ENCODE measurements around the gene RSPO4. TPM values are rescaled to one million over a fixed set of nuclear protein-coding genes. Genes with fewer than 3 reads are reported as not detected.
"Not testable (repeated sequence)": the region's sequence is repeated elsewhere in the genome, so short reads cannot be mapped to it uniquely, and the experiment has no call there.

Gene RSPO4
- total RNA-seq, 2 experiments from 2014 or later, result not detected

DNA sequence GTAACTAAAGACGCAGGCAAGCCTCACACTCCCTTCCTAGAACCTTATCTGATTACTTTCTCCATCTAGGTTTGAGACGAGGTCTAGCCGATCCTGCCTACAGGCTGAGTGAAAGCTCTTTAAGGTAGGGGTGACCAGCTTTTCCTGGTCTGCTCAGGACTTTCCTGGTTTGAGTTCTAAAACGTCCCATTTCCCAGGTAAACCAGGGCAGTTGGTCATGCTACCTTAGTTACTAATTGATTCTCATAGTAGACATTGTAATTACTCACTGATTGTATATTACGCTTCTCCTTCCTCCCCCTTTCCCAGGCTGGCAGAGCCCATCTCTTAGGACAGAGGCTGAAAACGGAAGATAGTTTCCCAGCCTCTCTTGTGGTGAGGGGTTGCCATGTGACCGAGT is 27.9 kb upstream of the RSPO4 start:
- Histone ChIP-seq H2AFZ (ENCODE audit: low read length) (no peak overlapping the region), H3K9me2 (ENCODE audit: insufficient read depth, low read length) (no peaks in the 10 kb centered on the region), H4K20me1 (ENCODE audit: insufficient read depth, low read length) (no peaks in the 10 kb centered on the region), H3K4me1 (ENCODE audit: insufficient read depth, low read length, poor library complexity, severe bottlenecking) (peaks cover 16% of the 10 kb centered on the region), H3K27ac (ENCODE audit: low read depth, low read length, poor library complexity, severe bottlenecking) (no peak overlapping the region), H3K79me2 (ENCODE audit: insufficient read depth, low read depth, low read length) (no peaks in the 10 kb centered on the region), H3K4me2 (ENCODE audit: low read length) (no peak overlapping the region), H3K36me3 (ENCODE audit: insufficient read depth, low read length) (no peaks in the 10 kb centered on the region), H3K9me3 (ENCODE audit: low read length) (no peaks in the 10 kb centered on the region), H3K4me3 (ENCODE audit: low read depth, low read length, poor library complexity, severe bottlenecking) (no peak overlapping the region)
- intact Hi-C loops (cut with micrococcal nuclease; ENCODE audit: unreplicated experiment), result no loop called here
- no peak for DNase-seq (ENCODE audit: low spot score)
- TF ChIP-seq, protein P1, sequence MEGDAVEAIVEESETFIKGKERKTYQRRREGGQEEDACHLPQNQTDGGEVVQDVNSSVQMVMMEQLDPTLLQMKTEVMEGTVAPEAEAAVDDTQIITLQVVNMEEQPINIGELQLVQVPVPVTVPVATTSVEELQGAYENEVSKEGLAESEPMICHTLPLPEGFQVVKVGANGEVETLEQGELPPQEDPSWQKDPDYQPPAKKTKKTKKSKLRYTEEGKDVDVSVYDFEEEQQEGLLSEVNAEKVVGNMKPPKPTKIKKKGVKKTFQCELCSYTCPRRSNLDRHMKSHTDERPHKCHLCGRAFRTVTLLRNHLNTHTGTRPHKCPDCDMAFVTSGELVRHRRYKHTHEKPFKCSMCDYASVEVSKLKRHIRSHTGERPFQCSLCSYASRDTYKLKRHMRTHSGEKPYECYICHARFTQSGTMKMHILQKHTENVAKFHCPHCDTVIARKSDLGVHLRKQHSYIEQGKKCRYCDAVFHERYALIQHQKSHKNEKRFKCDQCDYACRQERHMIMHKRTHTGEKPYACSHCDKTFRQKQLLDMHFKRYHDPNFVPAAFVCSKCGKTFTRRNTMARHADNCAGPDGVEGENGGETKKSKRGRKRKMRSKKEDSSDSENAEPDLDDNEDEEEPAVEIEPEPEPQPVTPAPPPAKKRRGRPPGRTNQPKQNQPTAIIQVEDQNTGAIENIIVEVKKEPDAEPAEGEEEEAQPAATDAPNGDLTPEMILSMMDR (conservative IDR thresholded peaks at IDR 0.05; ENCODE audit: low read length), result no peak
- no peak for TF ChIP-seq EZH2phosphoT487 (IDR thresholded peaks at IDR 0.05; ENCODE audit: borderline replicate concordance, low read depth, low read length)
- ChIA-PET POLR2A (no interaction called here), CTCF (ENCODE audit: unreplicated experiment) (no interaction called here)
- no TSS peak for BruUV-seq (replicated peaks)

DNA sequence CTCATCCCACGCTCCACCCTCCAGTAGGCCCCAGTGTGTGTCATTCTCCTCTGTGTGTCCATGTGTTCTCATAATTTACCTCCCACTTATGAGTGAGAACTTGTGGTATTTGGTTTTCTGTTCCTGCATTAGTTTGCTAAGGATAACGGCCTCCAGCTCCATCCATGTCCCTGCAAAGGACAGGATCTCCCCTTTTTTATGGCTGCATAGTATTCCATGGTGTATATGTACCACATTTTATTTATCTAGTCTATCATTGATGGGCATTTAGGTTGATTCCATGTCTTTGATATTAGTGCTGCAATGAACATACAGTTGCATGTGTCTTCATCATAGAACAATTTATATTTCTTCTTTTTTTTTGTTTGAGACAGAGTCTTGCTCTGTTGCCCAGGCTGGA is 24.1 kb upstream of the RSPO4 start:
- H4K20me1 ChIP-seq (ENCODE audit: insufficient read depth, low read length); POLR2A ChIA-PET; H3K4me3 ChIP-seq (ENCODE audit: low read depth, low read length, poor library complexity, severe bottlenecking); intact Hi-C loops (cut with micrococcal nuclease; ENCODE audit: unreplicated experiment); H3K4me2 ChIP-seq (ENCODE audit: low read length); H3K36me3 ChIP-seq (ENCODE audit: insufficient read depth, low read length); H2AFZ ChIP-seq (ENCODE audit: low read length); H3K79me2 ChIP-seq (ENCODE audit: insufficient read depth, low read depth, low read length); H3K27ac ChIP-seq (ENCODE audit: low read depth, low read length, poor library complexity, severe bottlenecking); H3K9me2 ChIP-seq (ENCODE audit: insufficient read depth, low read length); CTCF ChIA-PET (ENCODE audit: unreplicated experiment); DNase-seq (ENCODE audit: low spot score); H3K4me1 ChIP-seq (ENCODE audit: insufficient read depth, low read length, poor library complexity, severe bottlenecking); BruUV-seq (replicated peaks); H3K9me3 ChIP-seq (ENCODE audit: low read length): not testable (repeated sequence)

DNA sequence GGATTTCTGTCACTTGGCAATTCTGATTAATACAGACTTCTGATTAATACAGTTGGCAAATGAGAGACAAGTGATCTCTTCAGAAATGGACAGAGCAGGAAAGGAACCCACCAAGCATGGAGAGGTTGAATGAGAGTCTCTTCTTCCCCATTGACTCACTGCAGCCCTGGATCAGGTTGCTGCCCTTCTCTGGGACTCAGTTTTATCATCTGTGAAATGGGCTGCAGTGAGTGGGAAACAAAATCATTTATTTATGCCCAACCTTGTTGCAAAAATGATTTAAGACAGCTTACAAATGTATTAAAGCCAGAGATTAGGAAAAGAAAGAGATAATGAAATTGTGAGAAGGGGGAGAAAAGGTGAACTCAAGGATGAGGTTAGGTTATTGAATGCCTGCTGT is 20.8 kb upstream of the RSPO4 start:
- Histone ChIP-seq H3K27ac (ENCODE audit: low read depth, low read length, poor library complexity, severe bottlenecking) (no peak overlapping the region), H3K79me2 (ENCODE audit: insufficient read depth, low read depth, low read length) (no peaks in the 10 kb centered on the region), H4K20me1 (ENCODE audit: insufficient read depth, low read length) (no peaks in the 10 kb centered on the region), H3K9me2 (ENCODE audit: insufficient read depth, low read length) (no peaks in the 10 kb centered on the region), H2AFZ (ENCODE audit: low read length) (no peak overlapping the region), H3K9me3 (ENCODE audit: low read length) (no peaks in the 10 kb centered on the region), H3K36me3 (ENCODE audit: insufficient read depth, low read length) (no peaks in the 10 kb centered on the region), H3K4me1 (ENCODE audit: insufficient read depth, low read length, poor library complexity, severe bottlenecking) (peaks cover 4% of the 10 kb centered on the region), H3K4me2 (ENCODE audit: low read length) (no peak overlapping the region), H3K4me3 (ENCODE audit: low read depth, low read length, poor library complexity, severe bottlenecking) (no peak overlapping the region)
- intact Hi-C loops (cut with micrococcal nuclease; ENCODE audit: unreplicated experiment), result no loop called here
- CTCF ChIA-PET (ENCODE audit: unreplicated experiment), result no interaction called here
- POLR2A ChIA-PET, result no interaction called here
- TF ChIP-seq EZH2phosphoT487 (IDR thresholded peaks at IDR 0.05; ENCODE audit: borderline replicate concordance, low read depth, low read length), result no peak
- TF ChIP-seq, protein P1 (conservative IDR thresholded peaks at IDR 0.05; ENCODE audit: low read length), result no peak
- no peak for DNase-seq (ENCODE audit: low spot score)
- BruUV-seq (replicated peaks), result no TSS peak

Measured in OCI-LY7 (cell line).